Lower leg skin (tissue), 3 donors: ENCODE measurements around the gene CUL4B.

ENCODE experiments used
- POLR2A ChIP-seq, 2 donors: fragments of 450-650 bp; IDR thresholded peaks; one replicate each; pipeline ENCODE4 v1.6.1; 2016 to 2017; ENCODE audit warnings: antibody characterized with exemption in 2 of 2, mild to moderate bottlenecking in 1 of 2, moderate library complexity in 1 of 2
- TF ChIP-seq, protein P1 (sequence below), 3 donors: fragments of 450-650 bp; IDR thresholded peaks; one replicate each; pipeline ENCODE4 v1.5.1; 2016; ENCODE audit warnings: antibody characterized with exemption in 3 of 3, mild to moderate bottlenecking in 3 of 3, moderate library complexity in 2 of 3

DNA sequence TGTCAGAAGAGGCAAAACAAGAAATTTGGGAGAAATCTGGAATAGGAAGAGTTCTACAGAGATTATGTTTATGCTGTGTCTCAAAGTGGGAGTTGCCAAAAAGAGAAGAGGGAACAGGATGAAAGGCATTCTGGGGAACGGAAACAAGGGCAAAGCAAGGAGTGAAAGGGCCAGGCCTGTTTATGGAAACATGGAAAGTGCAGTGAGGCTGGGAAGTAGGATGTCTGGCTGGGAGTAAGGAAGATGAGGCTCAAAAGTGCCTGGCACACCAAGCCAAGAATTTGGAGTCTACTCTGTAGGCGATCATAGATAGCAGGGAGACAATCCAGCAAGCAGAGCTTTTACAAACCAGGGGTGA lies 1.8 kb upstream of the CUL4B start:
- TF ChIP-seq POLR2A (IDR thresholded peaks at IDR 0.05) = no peak
- TF ChIP-seq, protein P1, sequence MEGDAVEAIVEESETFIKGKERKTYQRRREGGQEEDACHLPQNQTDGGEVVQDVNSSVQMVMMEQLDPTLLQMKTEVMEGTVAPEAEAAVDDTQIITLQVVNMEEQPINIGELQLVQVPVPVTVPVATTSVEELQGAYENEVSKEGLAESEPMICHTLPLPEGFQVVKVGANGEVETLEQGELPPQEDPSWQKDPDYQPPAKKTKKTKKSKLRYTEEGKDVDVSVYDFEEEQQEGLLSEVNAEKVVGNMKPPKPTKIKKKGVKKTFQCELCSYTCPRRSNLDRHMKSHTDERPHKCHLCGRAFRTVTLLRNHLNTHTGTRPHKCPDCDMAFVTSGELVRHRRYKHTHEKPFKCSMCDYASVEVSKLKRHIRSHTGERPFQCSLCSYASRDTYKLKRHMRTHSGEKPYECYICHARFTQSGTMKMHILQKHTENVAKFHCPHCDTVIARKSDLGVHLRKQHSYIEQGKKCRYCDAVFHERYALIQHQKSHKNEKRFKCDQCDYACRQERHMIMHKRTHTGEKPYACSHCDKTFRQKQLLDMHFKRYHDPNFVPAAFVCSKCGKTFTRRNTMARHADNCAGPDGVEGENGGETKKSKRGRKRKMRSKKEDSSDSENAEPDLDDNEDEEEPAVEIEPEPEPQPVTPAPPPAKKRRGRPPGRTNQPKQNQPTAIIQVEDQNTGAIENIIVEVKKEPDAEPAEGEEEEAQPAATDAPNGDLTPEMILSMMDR (IDR thresholded peaks at IDR 0.05) = no peak
